ENCODE measurements around the gene HSPA2. TPM values are rescaled to one million over a fixed set of nuclear protein-coding genes. Genes with fewer than 3 reads are reported as not detected.

HSPA2 gene
- total and polyA plus RNA-seq, 2 donors from 2014 or later, result 41.9 to 56.2 TPM

- Histone ChIP-seq H3K27ac (ENCODE audit: low read depth in 2 of 2, low read length in 2 of 2) (peak overlapping the region; percentile 20 to 61), H3K9me3 (ENCODE audit: control insufficient read depth in 2 of 3, insufficient read depth in 1 of 3, low read length in 3 of 3) (peaks cover 0 to 5% (median 0%) of the 10 kb centered on the region in 3 donors), H3K4me3 (ENCODE audit: low read length in 3 of 3) (peak overlapping the region; percentile 47 to 76 (median 74)), H3K27me3 (ENCODE audit: control insufficient read depth, insufficient read depth, low read length) (peaks cover 18% of the 10 kb centered on the region), H3K9ac (ENCODE audit: low read length in 3 of 3) (peak overlapping the region in 2 of 3 donors; percentile 48 to 60), H3K36me3 (ENCODE audit: control insufficient read depth in 2 of 3, insufficient read depth in 3 of 3, low read length in 3 of 3) (no peaks in the 10 kb centered on the region), H3K4me1 (ENCODE audit: control insufficient read depth in 2 of 3, insufficient read depth in 2 of 3, low read depth in 1 of 3, low read length in 3 of 3) (peaks cover 0 to 6% (median 2%) of the 10 kb centered on the region in 3 donors)
- intact Hi-C loops (cut with DNase I), result no loop called here
- FAIRE-seq (no peak), DNase-seq (peak in 4 of 5 donors; percentile 43 to 79 (median 54))
- no peak for TF ChIP-seq CTCF (IDR thresholded peaks at IDR 0.05; ENCODE audit: borderline replicate concordance, extremely low read depth, insufficient read depth)
Measured at GRCh38 chr14:64541972-64542835, 1.7 kb downstream of the HSPA2 start.

- FAIRE-seq (no peak), DNase-seq (no peak)
- Histone ChIP-seq H3K9me3 (ENCODE audit: control insufficient read depth in 2 of 3, insufficient read depth in 1 of 3, low read length in 3 of 3) (peaks cover 0 to 5% (median 0%) of the 10 kb centered on the region in 3 donors), H3K9ac (ENCODE audit: low read length in 3 of 3) (no peak overlapping the region), H3K36me3 (ENCODE audit: control insufficient read depth in 2 of 3, insufficient read depth in 3 of 3, low read length in 3 of 3) (no peaks in the 10 kb centered on the region), H3K4me1 (ENCODE audit: control insufficient read depth in 2 of 3, insufficient read depth in 2 of 3, low read depth in 1 of 3, low read length in 3 of 3) (peaks cover 0 to 6% (median 2%) of the 10 kb centered on the region in 3 donors), H3K4me3 (ENCODE audit: low read length in 3 of 3) (peak overlapping the region in 2 of 3 donors; percentile 74 to 76), H3K27me3 (ENCODE audit: control insufficient read depth, insufficient read depth, low read length) (peaks cover 18% of the 10 kb centered on the region), H3K27ac (ENCODE audit: low read depth in 2 of 2, low read length in 2 of 2) (no peak overlapping the region)
- TF ChIP-seq CTCF (IDR thresholded peaks at IDR 0.05; ENCODE audit: borderline replicate concordance, extremely low read depth, insufficient read depth), result no peak
- intact Hi-C loops (cut with DNase I), result no loop called here
Measured at GRCh38 chr14:64542836-64543201, 2.3 kb downstream of the HSPA2 start.

GRCh38 chr14:64544607-64545312, 4.2 kb downstream of the HSPA2 start:
- Histone ChIP-seq H3K9me3 (ENCODE audit: control insufficient read depth in 2 of 3, insufficient read depth in 1 of 3, low read length in 3 of 3) (peaks cover 0 to 5% (median 0%) of the 10 kb centered on the region in 3 donors), H3K27ac (ENCODE audit: low read depth in 2 of 2, low read length in 2 of 2) (no peak overlapping the region), H3K36me3 (ENCODE audit: control insufficient read depth in 2 of 3, insufficient read depth in 3 of 3, low read length in 3 of 3) (no peaks in the 10 kb centered on the region), H3K4me3 (ENCODE audit: low read length in 3 of 3) (peak overlapping the region in 1 of 3 donors; percentile 74), H3K27me3 (ENCODE audit: control insufficient read depth, insufficient read depth, low read length) (peaks cover 18% of the 10 kb centered on the region), H3K9ac (ENCODE audit: low read length in 3 of 3) (no peak overlapping the region), H3K4me1 (ENCODE audit: control insufficient read depth in 2 of 3, insufficient read depth in 2 of 3, low read depth in 1 of 3, low read length in 3 of 3) (peaks cover 0 to 8% (median 0%) of the 10 kb centered on the region in 3 donors)
- DNase-seq, result no peak
- TF ChIP-seq CTCF (IDR thresholded peaks at IDR 0.05; ENCODE audit: borderline replicate concordance, extremely low read depth, insufficient read depth), result no peak
- intact Hi-C loops (cut with DNase I), result no loop called here
- FAIRE-seq, result no peak

All from kidney (tissue), 14 donors.